ENCODE results near the gene POLR3GL. TPM values are rescaled to one million over a fixed set of nuclear protein-coding genes. Genes with fewer than 3 reads are reported as not detected.
A peak's percentile ranks its signal among the peaks of the same experiment; 100 is the strongest.

Gene POLR3GL
- total and polyA plus RNA-seq, 10 of the 15 experiments (the other 5 are each of a cell fraction or from before 2014, with no cell fraction given): 12.8 to 47.0 (median 26.6) TPM

GRCh38 chr1:145980457-145980994 is 16.0 kb downstream of the POLR3GL start:
- ChIA-PET POLR2A (interaction anchor here (0.6 to 6.5 kb wide), 12 partner anchors 10 to 121 kb away, joined by 3 to 102 read pairs (median 14); partner anchors contain the start of genes ANKRD34A, LIX1L, PEX11B and PIAS3), SMC1A (ENCODE audit: uncharacterized antibody, unreplicated experiment) (interaction anchor here (1.1 to 10.9 kb wide), 13 partner anchors 13 to 156 kb away, joined by 3 to 244 read pairs (median 27); partner anchors contain the start of genes ANKRD34A, LIX1L, PIAS3 and POLR3C), RAD21 (ENCODE audit: unreplicated experiment) (interaction anchor here (1.4 to 7.9 kb wide), 14 partner anchors 8 to 135 kb away, joined by 6 to 136 read pairs (median 22); partner anchors contain the start of genes ANKRD34A, LIX1L, NUDT17 and PIAS3)

GRCh38 chr1:145982010-145982723 is 17.7 kb downstream of the POLR3GL start:
- POLR2A ChIA-PET: interaction anchor here (0.8 to 2.1 kb wide), 8 partner anchors 9 to 58 kb away, joined by 3 to 12 read pairs (median 4); partner anchors contain the start of genes LIX1L and TXNIP
- FAIRE-seq (no peak), ATAC-seq (no peak), DNase-seq (ENCODE audit: low read depth, low spot score) (no peak)
- H2AFZ ChIP-seq (ENCODE audit: control insufficient read depth, low read depth, low read length): no peak overlapping the region
- SMC1A ChIA-PET (ENCODE audit: uncharacterized antibody, unreplicated experiment): interaction anchor here (0.7 to 10.9 kb wide), 5 partner anchors 11 to 71 kb away, joined by 3 to 244 read pairs (median 7); partner anchors contain the start of genes ANKRD34A, POLR3GL and TXNIP
- no peak overlapping the region for H3K4me2 ChIP-seq (ENCODE audit: control insufficient read depth, insufficient read depth)
- RAD21 ChIA-PET (ENCODE audit: unreplicated experiment): interaction anchor here (1.5 to 7.9 kb wide), 3 partner anchors 12 to 17 kb away, joined by 6 to 100 read pairs (median 6); partner anchors contain the start of genes ANKRD34A, POLR3GL and TXNIP
- H4K20me1 ChIP-seq (ENCODE audit: control insufficient read depth, insufficient read depth): no peaks in the 10 kb centered on the region
- no peaks in the 10 kb centered on the region for H3K9me3 ChIP-seq (replicated peaks; ENCODE audit: control insufficient read depth, insufficient read depth, low read length)
- no peaks in the 10 kb centered on the region for H3K27me3 ChIP-seq (replicated peaks in 1 of 2; ENCODE audit: control insufficient read depth in 2 of 2, insufficient read depth in 2 of 2, low read length in 1 of 2)
- BruUV-seq (replicated peaks): no TSS peak
- no peak overlapping the region for H3K4me3 ChIP-seq
- CTCF ChIA-PET: interaction anchor here (0.6 to 9.4 kb wide), 5 partner anchors 10 to 52 kb away, joined by 3 to 361 read pairs (median 7); partner anchors contain the start of gene TXNIP
- H3K36me3 ChIP-seq (ENCODE audit: control insufficient read depth in 2 of 2, insufficient read depth in 2 of 2, low read length in 1 of 2): no peaks in the 10 kb centered on the region
- TF ChIP-seq IRF5 (IDR thresholded peaks at IDR 0.05; ENCODE audit: borderline replicate concordance) (no peak), EED (IDR thresholded peaks at IDR 0.05; ENCODE audit: low read depth) (no peak), RB1 (IDR thresholded peaks at IDR 0.05; ENCODE audit: borderline replicate concordance) (no peak)
- peaks cover 54% of the 10 kb centered on the region for H3K4me1 ChIP-seq (ENCODE audit: control insufficient read depth, insufficient read depth, low read length)
- no peaks in the 10 kb centered on the region for H3K79me2 ChIP-seq (ENCODE audit: control insufficient read depth, insufficient read depth, low read length)
- no peak overlapping the region for H3K9ac ChIP-seq (ENCODE audit: control insufficient read depth, insufficient read depth, low read length)
- 72% methylated on average over 6 of the region's 6 CpGs for WGBS (ENCODE audit: insufficient coverage, insufficient replicate concordance, low lambda C conversion rate, missing lambda C conversion rate)
- in situ Hi-C loops (cut with MboI): no loop called here
- no peak overlapping the region for H3K27ac ChIP-seq (ENCODE audit: control insufficient read depth, insufficient read depth)
- intact Hi-C loops (cut with micrococcal nuclease; ENCODE audit: unreplicated experiment): no loop called here

More at GRCh38 chr1:145980457-145980994, 16.0 kb downstream of the POLR3GL start:
- peaks cover 54% of the 10 kb centered on the region for H3K4me1 ChIP-seq (ENCODE audit: control insufficient read depth, insufficient read depth, low read length)
- H3K9ac ChIP-seq (ENCODE audit: control insufficient read depth, insufficient read depth, low read length): 0 out of 2 replicates have a peak overlapping the region, but pooled peaks have one; percentile 17
- WGBS (ENCODE audit: insufficient coverage, insufficient replicate concordance, low lambda C conversion rate, missing lambda C conversion rate): 94% methylated on average over 1 of the region's 1 CpG
- no peaks in the 10 kb centered on the region for H3K27me3 ChIP-seq (replicated peaks in 1 of 2; ENCODE audit: control insufficient read depth in 2 of 2, insufficient read depth in 2 of 2, low read length in 1 of 2)
- peak overlapping the region; percentile 99 for H3K27ac ChIP-seq (ENCODE audit: control insufficient read depth, insufficient read depth)
- peak overlapping the region; percentile 16; the same call in 1 of the 2 replicates for H2AFZ ChIP-seq (ENCODE audit: control insufficient read depth, low read depth, low read length)
- no peaks in the 10 kb centered on the region for H3K79me2 ChIP-seq (ENCODE audit: control insufficient read depth, insufficient read depth, low read length)
- no peaks in the 10 kb centered on the region for H3K9me3 ChIP-seq (replicated peaks; ENCODE audit: control insufficient read depth, insufficient read depth, low read length)
- no peaks in the 10 kb centered on the region for H4K20me1 ChIP-seq (ENCODE audit: control insufficient read depth, insufficient read depth)
- H3K36me3 ChIP-seq (ENCODE audit: control insufficient read depth in 2 of 2, insufficient read depth in 2 of 2, low read length in 1 of 2): no peaks in the 10 kb centered on the region
- no peak overlapping the region for H3K4me3 ChIP-seq
- intact Hi-C loops (cut with micrococcal nuclease; ENCODE audit: unreplicated experiment) (no loop called here), in situ Hi-C loops (cut with MboI) (no loop called here)
- ATAC-seq: no peak
- FAIRE-seq: no peak
- DNase-seq (ENCODE audit: low read depth, low spot score): no peak
- TF ChIP-seq SMARCA5 (IDR thresholded peaks at IDR 0.05) (0 out of 2 replicates have a peak, but pooled peaks have one; percentile 6), MAX (IDR thresholded peaks at IDR 0.05; ENCODE audit: low read depth, low read length) (no peak)
- CTCF ChIA-PET: interaction anchor here (0.9 to 9.4 kb wide), 8 partner anchors 12 to 134 kb away, joined by 3 to 361 read pairs (median 54); partner anchors contain the start of genes ANKRD34A, LIX1L, NUDT17 and POLR3GL
- H3K4me2 ChIP-seq (ENCODE audit: control insufficient read depth, insufficient read depth): peak overlapping the region; percentile 95
- BruUV-seq (replicated peaks): no TSS peak

Measured in GM12878 (cell line).